ENCODE data around the gene TJP1.

Gene TJP1

GRCh38 chr15:29704950-29705597 is 117.2 kb downstream of the TJP1 start:
- DNase-seq (ENCODE audit: low spot score) (no peak), ATAC-seq (ENCODE audit: low read depth) (peak; percentile 24; the same call in 1 of the 3 replicates)
- H3K36me3 ChIP-seq (ENCODE audit: low read depth) = peaks cover 100% of the 10 kb centered on the region
- no peaks in the 10 kb centered on the region for H3K9me3 ChIP-seq (ENCODE audit: severe bottlenecking)
- TF ChIP-seq, protein P1, sequence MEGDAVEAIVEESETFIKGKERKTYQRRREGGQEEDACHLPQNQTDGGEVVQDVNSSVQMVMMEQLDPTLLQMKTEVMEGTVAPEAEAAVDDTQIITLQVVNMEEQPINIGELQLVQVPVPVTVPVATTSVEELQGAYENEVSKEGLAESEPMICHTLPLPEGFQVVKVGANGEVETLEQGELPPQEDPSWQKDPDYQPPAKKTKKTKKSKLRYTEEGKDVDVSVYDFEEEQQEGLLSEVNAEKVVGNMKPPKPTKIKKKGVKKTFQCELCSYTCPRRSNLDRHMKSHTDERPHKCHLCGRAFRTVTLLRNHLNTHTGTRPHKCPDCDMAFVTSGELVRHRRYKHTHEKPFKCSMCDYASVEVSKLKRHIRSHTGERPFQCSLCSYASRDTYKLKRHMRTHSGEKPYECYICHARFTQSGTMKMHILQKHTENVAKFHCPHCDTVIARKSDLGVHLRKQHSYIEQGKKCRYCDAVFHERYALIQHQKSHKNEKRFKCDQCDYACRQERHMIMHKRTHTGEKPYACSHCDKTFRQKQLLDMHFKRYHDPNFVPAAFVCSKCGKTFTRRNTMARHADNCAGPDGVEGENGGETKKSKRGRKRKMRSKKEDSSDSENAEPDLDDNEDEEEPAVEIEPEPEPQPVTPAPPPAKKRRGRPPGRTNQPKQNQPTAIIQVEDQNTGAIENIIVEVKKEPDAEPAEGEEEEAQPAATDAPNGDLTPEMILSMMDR (IDR thresholded peaks at IDR 0.05; ENCODE audit: poor library complexity, severe bottlenecking) = no peak
- H3K4me3 ChIP-seq (ENCODE audit: severe bottlenecking) = no peak overlapping the region
- H3K4me1 ChIP-seq (ENCODE audit: insufficient read depth, poor library complexity, severe bottlenecking) = no peaks in the 10 kb centered on the region
- no peak overlapping the region for H3K27ac ChIP-seq (ENCODE audit: poor library complexity, severe bottlenecking)
- H3K27me3 ChIP-seq (ENCODE audit: insufficient read depth, poor library complexity, severe bottlenecking) = no peaks in the 10 kb centered on the region

GRCh38 chr15:29701151-29701550 is 121.1 kb downstream of the TJP1 start:
- H3K9me3 ChIP-seq (ENCODE audit: severe bottlenecking) = no peaks in the 10 kb centered on the region
- no peak overlapping the region for H3K4me3 ChIP-seq (ENCODE audit: severe bottlenecking)
- TF ChIP-seq, protein P1 (IDR thresholded peaks at IDR 0.05; ENCODE audit: poor library complexity, severe bottlenecking) = no peak
- H3K4me1 ChIP-seq (ENCODE audit: insufficient read depth, poor library complexity, severe bottlenecking) = peaks cover 14% of the 10 kb centered on the region
- H3K36me3 ChIP-seq (ENCODE audit: low read depth) = peaks cover 72% of the 10 kb centered on the region
- ATAC-seq (ENCODE audit: low read depth) (no peak), DNase-seq (ENCODE audit: low spot score) (no peak)
- H3K27ac ChIP-seq (ENCODE audit: poor library complexity, severe bottlenecking) = no peak overlapping the region
- H3K27me3 ChIP-seq (ENCODE audit: insufficient read depth, poor library complexity, severe bottlenecking) = no peaks in the 10 kb centered on the region

DNA sequence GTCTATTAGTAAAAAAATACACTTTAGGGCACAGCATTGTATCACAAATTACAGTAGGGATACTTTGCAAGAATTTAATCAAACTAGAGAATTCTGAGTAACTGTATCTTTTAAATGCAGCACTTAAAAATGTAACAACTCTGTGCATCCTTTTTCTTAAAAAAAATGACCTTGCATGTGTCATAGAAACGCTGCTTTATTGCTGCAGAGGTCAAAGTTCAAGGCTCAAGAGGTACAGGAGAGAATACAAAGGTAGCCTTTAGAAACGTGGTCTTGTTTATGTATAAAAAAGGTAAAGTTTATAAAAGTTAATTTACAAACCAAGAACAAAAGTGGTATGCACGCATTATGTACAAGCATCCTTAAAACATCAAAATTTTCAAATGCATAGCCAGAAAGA is 122.0 kb downstream of the TJP1 start:
- Histone ChIP-seq H3K27ac (ENCODE audit: poor library complexity, severe bottlenecking) (no peak overlapping the region), H3K27me3 (ENCODE audit: insufficient read depth, poor library complexity, severe bottlenecking) (no peaks in the 10 kb centered on the region), H3K9me3 (ENCODE audit: severe bottlenecking) (no peaks in the 10 kb centered on the region), H3K36me3 (ENCODE audit: low read depth) (peaks cover 63% of the 10 kb centered on the region), H3K4me1 (ENCODE audit: insufficient read depth, poor library complexity, severe bottlenecking) (peaks cover 14% of the 10 kb centered on the region), H3K4me3 (ENCODE audit: severe bottlenecking) (no peak overlapping the region)
- TF ChIP-seq, protein P1 (IDR thresholded peaks at IDR 0.05; ENCODE audit: poor library complexity, severe bottlenecking) = no peak
- ATAC-seq (ENCODE audit: low read depth) (no peak), DNase-seq (ENCODE audit: low spot score) (no peak)

GRCh38 chr15:29699791-29700190 is 122.5 kb downstream of the TJP1 start:
- no peaks in the 10 kb centered on the region for H3K27me3 ChIP-seq (ENCODE audit: insufficient read depth, poor library complexity, severe bottlenecking)
- TF ChIP-seq, protein P1 (IDR thresholded peaks at IDR 0.05; ENCODE audit: poor library complexity, severe bottlenecking) = no peak
- ATAC-seq (ENCODE audit: low read depth) (no peak), DNase-seq (ENCODE audit: low spot score) (no peak)
- H3K9me3 ChIP-seq (ENCODE audit: severe bottlenecking) = no peaks in the 10 kb centered on the region
- H3K4me3 ChIP-seq (ENCODE audit: severe bottlenecking) = no peak overlapping the region
- peaks cover 14% of the 10 kb centered on the region for H3K4me1 ChIP-seq (ENCODE audit: insufficient read depth, poor library complexity, severe bottlenecking)
- H3K36me3 ChIP-seq (ENCODE audit: low read depth) = peaks cover 58% of the 10 kb centered on the region
- H3K27ac ChIP-seq (ENCODE audit: poor library complexity, severe bottlenecking) = peak overlapping the region; percentile 63

DNA sequence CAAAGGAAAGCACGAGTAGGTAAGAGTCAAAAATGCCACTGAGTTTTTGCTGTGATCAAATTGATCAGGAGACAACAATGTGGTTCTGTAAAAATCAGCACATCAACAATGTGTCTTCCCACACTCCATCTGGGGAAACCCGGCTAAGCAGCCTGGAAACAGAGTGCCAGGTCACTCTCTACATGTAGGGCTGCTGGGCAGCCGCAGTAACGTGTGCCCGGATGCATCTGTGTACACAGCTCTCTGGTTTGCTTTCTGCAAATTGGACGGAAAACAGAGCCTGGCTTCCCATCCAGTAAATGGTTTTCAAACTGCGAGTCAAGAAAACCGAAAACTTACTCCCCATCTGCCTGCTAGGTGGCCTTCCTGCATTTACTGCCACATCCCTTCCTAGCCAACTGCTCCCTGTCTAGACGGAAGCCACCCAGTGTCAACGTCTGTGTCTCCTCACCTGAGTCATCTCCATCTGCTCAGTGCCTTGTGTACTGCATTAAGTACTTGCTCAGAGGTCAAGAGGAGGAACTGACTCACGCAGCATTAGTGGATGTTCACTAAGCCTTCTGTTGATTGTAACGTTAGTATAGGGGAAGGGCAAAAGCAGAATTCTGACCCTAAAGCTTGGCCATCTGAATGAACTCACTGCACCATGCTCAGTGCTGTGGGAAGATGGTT is 124.1 kb downstream of the TJP1 start:
- Histone ChIP-seq H3K4me3 (ENCODE audit: severe bottlenecking) (no peak overlapping the region), H3K9me3 (ENCODE audit: severe bottlenecking) (peaks cover 5% of the 10 kb centered on the region), H3K36me3 (ENCODE audit: low read depth) (peaks cover 47% of the 10 kb centered on the region), H3K27me3 (ENCODE audit: insufficient read depth, poor library complexity, severe bottlenecking) (no peaks in the 10 kb centered on the region), H3K27ac (ENCODE audit: poor library complexity, severe bottlenecking) (peak overlapping the region; percentile 63), H3K4me1 (ENCODE audit: insufficient read depth, poor library complexity, severe bottlenecking) (peaks cover 19% of the 10 kb centered on the region)
- TF ChIP-seq, protein P1 (IDR thresholded peaks at IDR 0.05; ENCODE audit: poor library complexity, severe bottlenecking) = no peak
- DNase-seq (ENCODE audit: low spot score) (peak; percentile 75), ATAC-seq (ENCODE audit: low read depth) (peak; percentile 99)
